Common myeloid progenitor, CD34-positive (primary cell): ENCODE data around the gene ZFP30. TPM values are rescaled to one million over a fixed set of nuclear protein-coding genes. Genes with fewer than 3 reads are reported as not detected.

Source experiments
- CTCF ChIA-PET: fragments of 350-600 bp; sonication (Branson Sonifier 250); formaldehyde crosslinking; loops from one replicate; lab custom pipeline; 2021; ENCODE audit warnings: antibody characterized with exemption; lab: Charles Lee
- POLR2A ChIA-PET: fragments of 350-600 bp; sonication (Branson Sonifier 250); formaldehyde crosslinking; loops from one replicate; lab custom pipeline; 2021; ENCODE audit warnings: antibody characterized with exemption; lab: Charles Lee
- DNase-seq, 3 donors: peaks; one replicate each; pipeline versions ENCODE4 v3.0.0 to v3.0.0-alpha.2; 2013
- H3K27ac ChIP-seq, 2 experiments: 1 replicate in 1 of 2; 2 replicates in 1 of 2; pipeline ENCODE4 v1.7.0; 2013; ENCODE audit warnings: inconsistent platforms in 2 of 2, low read length in 2 of 2, mild to moderate bottlenecking in 2 of 2, low read depth in 1 of 2, moderate library complexity in 1 of 2; ENCODE audit not compliant: severe bottlenecking in 2 of 2, insufficient read depth in 1 of 2, poor library complexity in 1 of 2
- H3K27me3 ChIP-seq, 5 experiments: replicated peaks in 2 of 5; 1 replicate in 3 of 5; 2 replicates in 2 of 5; pipeline versions ENCODE4 v1.6.1 to v1.7.0; 2013; ENCODE audit warnings: low read length in 4 of 5, mild to moderate bottlenecking in 2 of 5, moderate library complexity in 2 of 5, inconsistent platforms in 1 of 5; ENCODE audit not compliant: insufficient read depth in 5 of 5, control insufficient read depth in 4 of 5
- H3K36me3 ChIP-seq, 4 experiments: 1 replicate in 2 of 4; 2 replicates in 2 of 4; pipeline versions ENCODE4 v1.6.1 to v1.7.0; 2013; ENCODE audit warnings: low read length in 3 of 4, control low read depth in 1 of 4, mild to moderate bottlenecking in 1 of 4; ENCODE audit not compliant: control insufficient read depth in 4 of 4, insufficient read depth in 4 of 4
- H3K4me1 ChIP-seq, 4 experiments: 1 replicate in 3 of 4; 2 replicates in 1 of 4; pipeline versions ENCODE4 v1.6.1 to v1.7.1; 2013; ENCODE audit warnings: low read length in 3 of 4, mild to moderate bottlenecking in 3 of 4, control low read depth in 1 of 4, inconsistent platforms in 1 of 4, moderate library complexity in 1 of 4; ENCODE audit not compliant: control insufficient read depth in 4 of 4, insufficient read depth in 4 of 4; ENCODE audit errors: control extremely low read depth in 1 of 4
- H3K4me3 ChIP-seq, 7 experiments: 1 replicate in 4 of 7; 2 replicates in 3 of 7; pipeline versions ENCODE4 v1.5.1 to v1.7.0; 2013; ENCODE audit warnings: mild to moderate bottlenecking in 7 of 7, low read length in 6 of 7, moderate library complexity in 6 of 7, inconsistent platforms in 2 of 7, low read depth in 2 of 7, control low read depth in 1 of 7; ENCODE audit not compliant: insufficient read depth in 4 of 7, control insufficient read depth in 1 of 7; ENCODE audit errors: extremely low read depth in 1 of 7
- H3K9me3 ChIP-seq, 5 experiments: 1 replicate in 4 of 5; 2 replicates in 1 of 5; pipeline versions ENCODE4 v1.6.1 to v1.7.1; 2013; ENCODE audit warnings: low read length in 4 of 5, mild to moderate bottlenecking in 2 of 5, inconsistent platforms in 1 of 5, low read depth in 1 of 5, moderate library complexity in 1 of 5; ENCODE audit not compliant: control insufficient read depth in 4 of 5, insufficient read depth in 2 of 5; ENCODE audit errors: control extremely low read depth in 1 of 5
- WGBS: methylation state at CpG from one replicate; pipeline ENCODE4 v1.1.5; 2013; ENCODE audit not compliant: insufficient coverage; 5-methylcytosine and 5-hydroxymethylcytosine counted together
- polyA plus RNA-seq: library from polyadenylated mRNA; unstranded; fragments of 120-200 nt; gene quantifications from one replicate; pipeline ENCODE4 v1.2.1, GENCODE V29; 2013

Gene ZFP30
- 7.1 TPM for polyA plus RNA-seq

GRCh38 chr19:37655301-37655688 lies at the start of gene ZFP30:
ZFP30 (minus strand) TSS chr19:37655465; CDS start chr19:37647822, 7,643 bp downstream.
- CTCF ChIA-PET, result no interaction called here

DNA sequence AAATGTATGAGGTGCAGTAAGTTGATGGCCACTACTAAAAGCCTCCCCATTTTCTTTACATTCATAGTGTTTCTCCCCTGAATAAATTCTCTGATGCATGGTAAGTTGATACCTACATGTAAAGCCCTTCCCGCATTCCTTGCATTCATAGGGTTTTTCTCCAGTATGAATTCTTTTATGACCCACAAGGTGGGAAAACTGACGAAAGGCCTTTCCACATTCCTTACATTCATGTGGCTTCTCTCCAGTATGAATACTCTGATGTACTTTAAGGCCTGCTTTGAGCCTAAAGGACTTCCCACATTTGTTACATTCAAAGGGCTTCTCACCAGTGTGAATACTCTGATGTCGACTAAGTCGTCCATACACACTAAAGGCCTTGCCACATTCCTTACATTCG lies 43.8 kb upstream of the ZFP30 start:
- ChIA-PET POLR2A (no interaction called here), CTCF (no interaction called here)
- no peak for DNase-seq
- H3K9me3 ChIP-seq, result peaks cover 15 to 52% (median 32%) of the 10 kb centered on the region in 5 experiments
- H3K4me3 ChIP-seq, result no peak overlapping the region
- peaks cover 6 to 69% (median 39%) of the 10 kb centered on the region in 4 experiments for H3K36me3 ChIP-seq
- WGBS, result 100% methylated on average over 3 of the region's 5 CpGs
- H3K27ac ChIP-seq, result no peak overlapping the region
- no peaks in the 10 kb centered on the region for H3K27me3 ChIP-seq
- H3K4me1 ChIP-seq, result no peaks in the 10 kb centered on the region

More at GRCh38 chr19:37655301-37655688, at the start of gene ZFP30:
- Histone ChIP-seq H3K27me3 (no peaks in the 10 kb centered on the region), H3K4me1 (peaks cover 12 to 24% (median 18%) of the 10 kb centered on the region in 4 experiments), H3K4me3 (peak within 1 kb of the TSS; percentile 70 to 97 (median 90)), H3K27ac (peak within 1 kb of the TSS; percentile 74 to 88), H3K36me3 (peaks cover 3 to 5% (median 4%) of the 10 kb centered on the region in 4 experiments), H3K9me3 (peaks cover 1 to 17% (median 4%) of the 10 kb centered on the region in 5 experiments)
- WGBS, result 0% methylated on average over 34 of the region's 34 CpGs
- POLR2A ChIA-PET, result interaction anchor here (0.6 to 1.1 kb wide), 3 partner anchors 38 to 183 kb away, joined by 3 to 5 read pairs (median 3); partner anchors contain the start of gene ZNF540
- peak; percentile 85 to 89 (median 85) for DNase-seq

- DNase-seq, result no peak
- Histone ChIP-seq H3K27me3 (no peaks in the 10 kb centered on the region), H3K4me3 (no peak overlapping the region), H3K27ac (no peak overlapping the region), H3K4me1 (peaks cover 0 to 5% (median 0%) of the 10 kb centered on the region in 4 experiments), H3K36me3 (peaks cover 6 to 62% (median 36%) of the 10 kb centered on the region in 4 experiments), H3K9me3 (peaks cover 13 to 46% (median 26%) of the 10 kb centered on the region in 5 experiments)
- CTCF ChIA-PET, result no interaction called here
- WGBS, result 98% methylated on average over 5 of the region's 6 CpGs
- POLR2A ChIA-PET, result no interaction called here
Measured at GRCh38 chr19:37698216-37698615, 43.0 kb upstream of the ZFP30 start.

DNA sequence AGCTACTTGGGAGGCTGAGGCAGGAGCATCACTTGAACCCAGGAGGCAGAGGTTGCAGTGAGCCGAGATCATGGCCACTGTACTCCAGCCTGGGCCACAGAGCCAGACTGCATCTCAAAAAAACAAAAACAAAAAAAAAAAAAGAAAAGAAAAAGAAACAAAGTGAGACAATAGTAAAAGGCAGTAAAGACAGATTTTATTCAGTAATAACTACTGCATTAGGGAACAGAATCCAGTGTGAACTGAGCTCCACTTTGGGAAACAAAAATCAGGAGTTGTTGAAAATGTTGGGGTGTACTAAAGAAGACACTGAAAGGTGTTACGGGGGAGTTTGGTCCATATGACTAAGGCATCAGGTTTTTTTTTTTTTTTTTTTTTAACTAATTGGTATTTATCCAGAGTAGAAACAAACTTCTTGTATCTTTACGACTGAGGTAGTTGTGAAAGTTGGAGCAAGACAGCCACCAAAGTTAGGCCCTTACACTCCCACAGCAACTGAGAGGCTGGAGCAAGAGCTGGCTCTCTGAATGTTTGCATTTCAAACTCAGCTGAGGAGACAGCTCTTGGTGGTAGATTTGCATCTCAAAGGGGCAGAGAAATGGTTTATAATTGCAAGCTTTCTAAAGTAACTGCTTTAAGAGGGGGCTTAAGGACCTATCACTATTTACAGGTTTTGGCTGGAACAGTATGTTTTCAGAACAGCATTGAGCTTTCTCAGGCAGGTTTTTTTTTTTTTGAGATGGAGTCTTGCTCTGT lies 40.1 kb upstream of the ZFP30 start:
- WGBS, result no CpG with 5 or more reads among the region's 3 CpGs
- ChIA-PET POLR2A (no interaction called here), CTCF (no interaction called here)
- Histone ChIP-seq H3K4me1 (peaks cover 0 to 21% (median 7%) of the 10 kb centered on the region in 4 experiments), H3K9me3 (peaks cover 7 to 37% (median 25%) of the 10 kb centered on the region in 5 experiments), H3K36me3 (peaks cover 6 to 40% (median 32%) of the 10 kb centered on the region in 4 experiments), H3K4me3 (no peak overlapping the region), H3K27me3 (no peaks in the 10 kb centered on the region), H3K27ac (no peak overlapping the region)
- no peak for DNase-seq

GRCh38 chr19:37692956-37693620 lies 37.8 kb upstream of the ZFP30 start:
- Histone ChIP-seq H3K4me1 (peaks cover 0 to 21% (median 7%) of the 10 kb centered on the region in 4 experiments), H3K4me3 (peak overlapping the region in 1 of 7 experiments; percentile 17), H3K36me3 (peaks cover 3 to 21% (median 11%) of the 10 kb centered on the region in 4 experiments), H3K27ac (peak overlapping the region in 1 of 2 experiments; percentile 43), H3K27me3 (no peaks in the 10 kb centered on the region), H3K9me3 (peaks cover 3 to 20% (median 12%) of the 10 kb centered on the region in 5 experiments)
- CTCF ChIA-PET, result interaction anchor here (0.6 kb wide), 1 partner anchor 91 kb away, joined by 3 read pairs; no protein-coding TSS in a partner anchor
- WGBS, result 18% methylated on average over 7 of the region's 11 CpGs
- POLR2A ChIA-PET, result interaction anchor here (0.6 to 1.1 kb wide), 2 partner anchors 38 to 98 kb away, joined by 3 read pairs; partner anchors contain the start of genes ZFP30, ZNF540 and ZNF571
- peak; percentile 75 to 95 (median 87) for DNase-seq

- H3K9me3 ChIP-seq, result peaks cover 0 to 14% (median 9%) of the 10 kb centered on the region in 5 experiments
- peak; percentile 92 to 97 (median 95) for DNase-seq
- peak overlapping the region; percentile 51 to 97 (median 77) for H3K4me3 ChIP-seq
- peaks cover 0 to 21% (median 7%) of the 10 kb centered on the region in 4 experiments for H3K4me1 ChIP-seq
- ChIA-PET POLR2A (interaction anchor here (0.6 to 1.1 kb wide), 2 partner anchors 97 to 614 kb away, joined by 3 read pairs; partner anchors contain the start of genes ZNF540 and ZNF571), CTCF (no interaction called here)
- under 1% methylated on average over 45 of the region's 48 CpGs for WGBS
- H3K27ac ChIP-seq, result peak overlapping the region; percentile 54 to 81
- no peaks in the 10 kb centered on the region for H3K27me3 ChIP-seq
- peaks cover 0 to 13% (median 4%) of the 10 kb centered on the region in 4 experiments for H3K36me3 ChIP-seq
Measured at GRCh38 chr19:37691881-37692504, 36.7 kb upstream of the ZFP30 start.
